Stimulated activated CD8-positive, alpha-beta memory T cell treated with anti-CD3 and anti-CD28 coated beads, Interleukin-7, amount 100 ng/mL, for 48 hours (primary cell): ENCODE measurements around the gene DIAPH3.
"Not testable (repeated sequence)": the region's sequence is repeated elsewhere in the genome, so short reads cannot be mapped to it uniquely, and the experiment has no call there.

Source experiments
- DNase-seq, 2 donors: peaks; one replicate each; pipeline ENCODE4 v3.0.0-alpha.2; 2020; ENCODE audit warnings: low read depth in 1 of 2; ENCODE audit errors: extremely low read depth in 1 of 2

The DIAPH3 gene

DNA sequence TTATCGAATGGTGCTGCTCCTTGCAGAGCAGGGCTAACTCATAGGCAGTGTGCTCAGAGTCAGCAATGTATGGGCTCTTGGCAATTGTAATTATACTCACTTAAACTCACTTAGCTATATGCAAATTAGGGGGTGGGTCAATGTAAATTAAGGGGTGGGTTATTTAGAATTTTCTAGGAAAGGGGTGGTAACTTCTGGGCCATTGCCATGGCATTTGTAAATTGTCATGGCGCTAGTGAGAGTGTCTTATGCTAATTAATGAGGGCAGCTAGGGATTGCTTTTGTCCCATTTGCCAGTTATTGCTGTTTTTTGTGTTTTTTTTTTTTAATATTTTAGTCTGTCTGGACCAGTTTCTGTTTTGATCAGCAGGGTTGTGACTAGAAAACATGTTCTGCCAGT, 68.4 kb downstream of the DIAPH3 start:
- no peak for DNase-seq

DNA sequence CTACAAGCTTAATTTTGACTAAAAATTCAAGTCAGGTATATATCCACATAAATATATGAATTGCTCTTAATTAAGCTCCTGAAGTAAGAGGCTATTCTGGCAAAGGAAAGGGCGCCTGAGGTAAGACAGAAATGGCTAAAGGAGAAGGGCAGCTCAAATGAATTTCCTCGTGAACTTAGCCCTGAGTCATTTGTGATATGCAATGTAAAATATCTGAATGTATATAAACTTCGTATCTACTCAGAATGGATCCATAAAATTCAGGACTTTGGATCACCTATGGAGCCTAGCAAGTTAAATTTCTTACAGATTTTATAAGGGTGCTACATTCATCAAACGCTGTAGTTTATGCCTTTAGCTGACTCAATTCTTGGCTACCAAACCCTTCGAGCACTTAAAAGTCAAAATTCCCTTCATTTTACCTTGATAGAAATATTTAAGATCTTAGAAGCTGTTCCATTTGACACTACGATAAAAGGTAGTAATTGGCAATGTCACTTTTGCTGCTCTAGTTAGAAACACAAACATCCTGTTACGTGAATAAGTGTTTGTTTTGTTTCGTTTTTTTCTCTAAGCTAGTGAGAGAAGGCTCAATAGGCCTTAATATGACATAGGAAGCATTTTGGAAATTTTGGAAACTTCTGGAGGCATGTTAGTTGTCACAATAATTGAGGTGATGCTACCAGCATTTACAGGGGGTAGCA, 69.2 kb downstream of the DIAPH3 start:
- no peak for DNase-seq

DNA sequence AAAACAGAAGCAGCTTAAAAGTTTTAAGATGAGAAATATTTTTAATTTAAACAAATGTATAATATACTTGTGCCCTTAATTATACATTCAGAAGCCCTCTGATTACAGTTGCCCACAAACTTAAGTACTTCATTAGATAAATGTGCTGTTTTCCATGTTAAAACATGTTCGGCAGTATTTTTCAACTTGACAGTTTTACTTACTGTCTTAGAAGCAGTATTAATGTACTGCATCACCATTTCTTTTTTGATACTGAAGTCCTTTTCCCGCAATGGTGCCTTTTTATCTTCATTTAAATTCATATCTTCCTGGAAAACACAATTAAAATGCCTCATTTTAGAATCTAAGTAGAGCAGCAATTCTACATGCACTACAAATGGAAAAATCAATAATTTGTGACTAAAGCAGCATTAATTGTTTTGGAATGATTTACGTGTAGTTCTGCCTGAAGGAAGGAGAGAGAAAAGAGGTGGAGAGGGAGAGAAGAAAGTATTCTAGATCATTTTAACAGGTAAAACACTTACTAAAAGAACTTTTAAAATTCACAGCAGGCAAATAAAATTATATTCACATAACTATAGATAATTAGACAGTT, 70.2 kb downstream of the DIAPH3 start:
- DNase-seq = no peak

DNA sequence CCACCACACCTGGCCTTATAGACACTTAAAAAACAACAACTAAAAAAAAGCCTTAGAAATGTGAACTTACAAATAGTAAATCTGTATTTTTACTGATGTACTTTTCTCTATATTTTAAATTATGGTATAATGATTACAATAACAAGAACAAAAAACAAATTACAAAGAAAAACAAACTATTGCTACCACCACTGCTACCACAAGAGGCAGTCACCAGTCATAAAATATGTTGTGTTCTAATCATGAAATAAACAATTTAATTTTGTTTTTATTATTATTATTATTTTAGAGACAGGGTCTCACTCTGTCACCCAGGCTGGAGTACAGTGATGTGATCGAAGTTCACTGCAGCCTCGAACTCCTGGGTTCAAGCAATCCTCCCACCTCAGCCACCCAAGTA, 72.2 kb downstream of the DIAPH3 start:
- no peak for DNase-seq

DNA sequence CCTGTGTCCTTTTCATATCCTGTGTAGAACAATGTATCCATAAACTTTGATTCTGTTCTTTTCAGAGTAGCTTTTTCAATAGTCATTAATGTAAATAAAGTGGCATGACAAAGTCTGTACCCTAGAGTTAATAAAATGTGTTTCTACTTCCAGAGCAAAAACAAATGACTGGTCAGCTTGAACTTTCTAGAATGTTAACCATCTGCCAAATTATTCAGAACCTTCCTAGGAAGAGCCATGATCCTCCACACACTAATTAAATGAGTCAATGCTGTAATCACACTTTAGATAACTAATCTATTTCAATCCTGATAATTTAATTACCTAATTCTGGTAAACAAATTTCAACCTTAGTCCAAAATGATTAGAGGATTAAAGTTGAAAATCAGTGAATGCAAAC, 73.2 kb downstream of the DIAPH3 start:
- DNase-seq = no peak

DNA sequence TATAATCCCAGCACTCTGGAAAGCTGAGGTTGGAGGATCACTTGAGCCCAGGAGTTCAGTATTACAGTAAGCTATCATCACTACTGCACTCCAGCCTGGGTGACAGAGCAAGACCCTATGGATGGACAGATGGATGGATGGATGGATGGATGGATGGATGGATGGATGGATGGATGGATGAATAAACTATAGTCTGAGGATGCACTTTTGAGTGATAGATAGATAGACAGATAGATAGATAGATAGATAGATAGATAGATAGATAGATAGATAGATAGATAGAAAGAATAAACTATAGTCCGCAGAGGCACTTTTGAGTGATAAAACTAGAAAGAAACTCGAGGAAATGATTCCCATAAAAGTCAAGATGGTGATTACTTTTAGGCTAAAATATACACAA, 79.9 kb downstream of the DIAPH3 start:
- DNase-seq = not testable (repeated sequence)

DNA sequence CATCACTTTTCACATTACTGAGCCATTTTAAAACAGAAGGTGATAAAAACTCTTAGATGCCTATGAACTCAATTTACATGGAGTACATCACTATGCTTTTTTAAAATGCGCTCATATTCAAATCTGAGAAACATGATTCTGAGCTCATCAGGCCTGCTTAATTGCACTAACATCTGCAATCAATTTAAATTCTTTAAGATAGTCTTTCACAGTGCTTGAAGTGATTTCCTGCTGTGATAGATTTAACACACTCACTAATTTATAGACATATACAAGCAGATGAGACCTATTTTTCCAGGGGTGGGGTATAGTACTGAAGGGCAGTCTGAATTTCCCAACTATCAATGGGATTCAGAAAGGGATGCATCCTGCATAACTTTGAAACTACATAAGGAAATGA, 82.9 kb downstream of the DIAPH3 start:
- DNase-seq = no peak

DNA sequence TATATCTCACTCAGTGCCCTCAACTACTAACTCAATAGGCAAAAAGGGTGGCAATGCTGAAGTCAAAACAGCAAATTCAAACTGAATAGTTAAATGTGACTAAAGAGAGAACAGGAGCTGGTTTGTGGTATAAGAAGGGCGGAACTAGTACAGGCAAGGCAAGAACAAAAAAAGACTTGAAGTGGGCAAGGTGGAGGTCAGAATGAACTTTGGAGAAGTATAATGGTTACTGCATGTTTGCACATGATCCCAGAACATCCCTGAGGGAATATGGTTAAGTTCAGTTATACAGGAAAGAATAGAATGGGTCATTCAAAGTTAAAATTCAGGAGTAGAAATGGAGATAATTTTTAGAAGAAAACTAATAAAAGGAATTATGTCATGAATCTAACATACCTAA, 85.5 kb downstream of the DIAPH3 start:
- DNase-seq = no peak

DNA sequence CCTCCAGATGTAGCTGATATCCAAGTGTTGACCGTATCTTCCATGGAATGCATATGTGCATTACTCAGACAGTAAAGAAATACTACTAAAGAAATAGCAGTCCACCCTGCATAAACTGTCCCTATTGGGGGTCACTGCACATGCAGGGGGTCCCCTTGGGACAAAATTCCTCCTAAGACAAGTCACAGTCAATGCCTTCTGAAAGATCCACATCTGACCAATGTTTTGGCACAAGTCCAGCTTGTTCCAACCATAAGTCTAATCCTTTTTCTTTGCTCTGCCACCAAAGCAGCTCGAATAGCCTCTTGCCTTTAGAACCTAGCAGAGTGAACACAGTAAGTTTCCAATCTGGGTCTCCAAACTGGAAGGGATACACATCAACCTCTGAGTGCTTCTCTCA, 87.9 kb downstream of the DIAPH3 start:
- DNase-seq = no peak

DNA sequence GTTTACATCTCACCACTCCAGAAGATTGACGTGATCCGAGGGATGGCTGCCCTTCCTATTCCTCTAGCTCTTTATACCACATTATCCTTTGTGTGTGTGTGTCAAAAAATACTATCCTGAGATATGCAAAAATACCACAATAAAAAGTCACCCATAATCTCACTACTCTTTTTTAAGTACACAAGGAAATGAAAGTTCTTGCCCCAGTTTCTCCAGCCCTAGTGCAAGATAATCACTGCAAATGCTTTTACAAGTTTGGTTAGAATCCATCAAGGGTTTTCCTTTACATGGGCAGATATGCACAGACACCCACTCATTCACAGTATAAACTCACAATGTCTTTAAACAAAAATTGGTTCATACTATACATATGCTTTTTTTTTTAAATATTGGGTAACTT, 89.3 kb downstream of the DIAPH3 start:
- DNase-seq = no peak

DNA sequence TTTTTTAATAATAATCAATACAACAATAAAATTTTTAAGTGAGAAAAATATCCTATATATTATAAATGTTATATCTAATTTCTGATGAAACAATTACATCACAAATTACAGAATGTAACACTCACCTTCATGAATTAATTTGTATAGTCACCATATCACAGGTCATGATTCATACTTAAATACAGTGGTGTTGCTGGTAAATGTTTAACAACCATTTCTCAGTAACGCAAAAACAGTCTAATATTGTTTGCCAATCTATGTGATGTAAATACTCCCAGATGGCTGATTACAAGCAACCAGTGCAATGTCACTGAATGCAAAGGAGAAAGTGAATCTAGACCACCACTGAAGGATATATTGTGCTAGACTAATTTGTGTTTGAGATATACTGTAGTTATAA, 97.5 kb downstream of the DIAPH3 start:
- DNase-seq = no peak

DNA sequence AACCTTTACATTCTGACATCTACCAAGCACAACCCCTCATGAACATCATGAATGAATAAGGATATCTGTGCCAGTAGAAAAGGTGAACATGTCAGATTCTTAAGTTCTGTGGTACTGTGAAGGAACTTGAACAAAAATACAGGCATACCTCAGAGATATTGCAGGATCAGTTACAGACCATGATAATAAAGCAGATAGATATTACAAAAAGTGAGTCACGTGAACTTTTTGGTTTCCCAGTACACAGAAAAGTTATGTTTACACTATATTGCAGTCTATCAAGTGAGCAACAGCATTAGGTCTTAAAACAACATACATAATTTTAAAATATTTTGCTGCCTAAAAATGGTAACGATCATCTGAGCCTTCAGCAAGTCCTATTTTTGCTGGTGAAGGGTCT, 101.2 kb downstream of the DIAPH3 start:
- no peak for DNase-seq

DNA sequence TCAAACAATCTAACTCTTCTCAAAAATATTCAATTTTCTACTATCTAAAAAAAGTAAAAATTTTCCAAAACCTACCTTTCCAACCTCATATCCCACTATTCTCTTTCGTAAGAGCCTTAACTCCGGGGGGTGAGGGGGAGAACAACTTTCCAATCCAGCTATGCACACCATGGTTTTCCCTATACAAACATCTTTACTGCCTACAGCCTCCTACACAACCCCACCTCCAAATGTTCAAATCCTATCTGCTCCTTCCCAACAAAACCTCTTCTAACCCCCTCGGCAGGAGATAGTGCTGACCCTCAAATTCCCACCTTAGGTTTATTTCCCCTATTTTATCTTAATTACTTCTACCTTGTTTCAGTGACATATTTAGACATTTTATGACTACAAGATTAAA, 102.0 kb downstream of the DIAPH3 start:
- no peak for DNase-seq

DNA sequence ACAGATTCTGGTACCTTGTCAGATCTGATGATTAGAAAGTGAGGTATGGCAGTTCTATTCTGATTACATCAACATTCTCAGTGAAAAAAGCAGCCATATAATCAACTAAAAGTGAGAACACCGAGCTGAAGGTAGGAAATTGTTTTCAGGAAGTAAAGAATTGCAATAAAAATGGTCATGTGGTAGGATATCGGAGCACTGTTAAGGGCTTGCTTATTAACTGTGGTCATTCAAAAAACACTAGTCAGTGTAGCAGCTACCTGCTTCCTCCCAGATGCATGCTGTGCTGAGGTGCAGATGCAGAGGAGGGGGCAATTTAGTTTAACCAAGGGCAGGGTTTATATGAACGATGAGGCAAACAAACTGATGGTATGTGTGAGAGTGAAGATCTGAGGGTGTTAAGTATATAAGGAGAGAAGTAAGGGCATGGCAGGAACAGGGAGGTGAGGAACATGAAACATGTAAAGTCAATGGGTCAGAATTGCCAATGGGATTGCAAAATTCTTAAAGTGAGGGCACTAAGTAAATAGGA, 111.9 kb downstream of the DIAPH3 start:
- no peak for DNase-seq

DNA sequence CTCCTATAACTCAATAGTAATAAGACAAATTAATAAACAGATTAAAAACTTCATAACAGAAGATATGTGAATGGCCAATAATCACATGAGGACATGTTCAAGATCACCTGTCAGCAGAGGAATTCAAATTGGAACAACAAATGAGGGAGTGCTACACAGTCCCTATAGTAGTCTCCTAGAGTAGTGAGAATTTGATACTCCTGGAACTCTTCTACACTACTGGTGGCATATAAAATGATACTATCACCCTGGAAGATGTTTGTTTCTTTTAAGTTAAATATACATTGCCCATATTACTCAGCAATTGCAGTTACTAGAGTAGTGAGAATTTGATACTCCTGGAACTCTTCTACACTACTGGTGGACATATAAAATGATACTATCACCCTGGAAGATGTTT, 115.4 kb downstream of the DIAPH3 start:
- not testable (repeated sequence) for DNase-seq

DNA sequence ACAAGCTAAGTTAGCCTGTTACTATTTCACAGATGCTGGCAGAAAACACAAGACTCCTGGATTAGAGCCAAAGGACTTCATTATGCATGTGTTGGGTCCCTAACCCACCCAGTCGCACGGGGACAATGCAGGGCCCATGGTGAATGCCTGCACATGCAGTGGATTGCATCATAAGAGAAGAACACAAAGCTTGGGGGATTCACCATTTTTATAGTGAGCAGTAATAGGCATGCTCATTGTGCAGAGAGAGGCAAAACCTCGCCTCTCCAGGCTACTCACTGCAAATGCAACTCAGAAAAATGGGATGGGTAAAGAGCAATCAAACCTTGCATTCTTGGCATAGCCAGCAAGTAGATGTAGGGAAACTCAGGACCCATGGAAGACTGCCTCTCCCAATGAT, 115.8 kb downstream of the DIAPH3 start:
- DNase-seq = no peak

DNA sequence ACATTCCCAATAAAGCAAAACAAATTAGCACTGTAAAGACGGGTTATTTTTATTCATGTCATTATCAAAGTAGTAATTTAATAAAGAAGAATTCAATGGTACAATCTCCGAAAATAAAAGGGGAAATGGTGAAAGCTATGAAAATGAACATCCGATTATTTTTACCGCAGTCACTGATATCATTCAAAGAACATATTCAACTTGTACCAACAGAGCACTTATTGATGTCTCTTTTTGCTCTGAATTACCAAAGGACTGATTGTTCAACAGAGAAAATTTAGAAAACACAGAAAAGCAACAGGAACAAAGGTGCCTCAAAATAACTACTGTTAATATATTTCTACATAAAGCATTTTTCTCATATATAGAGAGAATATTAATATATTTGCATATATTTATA, 119.4 kb downstream of the DIAPH3 start:
- DNase-seq = no peak

DNA sequence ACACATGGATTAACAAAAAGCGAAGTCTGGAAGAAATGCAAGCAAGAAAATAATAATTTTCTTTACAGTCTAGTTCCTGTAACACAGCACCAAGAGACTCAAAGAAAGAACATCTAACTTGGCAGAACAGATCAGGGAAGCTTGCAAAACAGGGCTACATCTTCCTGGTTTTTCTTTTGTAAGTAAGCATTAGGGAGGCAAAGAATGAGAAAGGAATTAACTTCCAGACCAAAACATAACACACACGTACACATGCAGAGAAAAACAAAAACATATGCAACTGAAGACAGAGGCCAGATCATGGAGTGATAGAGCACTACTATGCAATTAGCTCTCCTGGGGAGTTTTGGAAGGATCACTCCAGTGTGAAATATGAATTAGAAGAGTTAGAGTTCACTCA, 120.5 kb downstream of the DIAPH3 start:
- no peak for DNase-seq

DNA sequence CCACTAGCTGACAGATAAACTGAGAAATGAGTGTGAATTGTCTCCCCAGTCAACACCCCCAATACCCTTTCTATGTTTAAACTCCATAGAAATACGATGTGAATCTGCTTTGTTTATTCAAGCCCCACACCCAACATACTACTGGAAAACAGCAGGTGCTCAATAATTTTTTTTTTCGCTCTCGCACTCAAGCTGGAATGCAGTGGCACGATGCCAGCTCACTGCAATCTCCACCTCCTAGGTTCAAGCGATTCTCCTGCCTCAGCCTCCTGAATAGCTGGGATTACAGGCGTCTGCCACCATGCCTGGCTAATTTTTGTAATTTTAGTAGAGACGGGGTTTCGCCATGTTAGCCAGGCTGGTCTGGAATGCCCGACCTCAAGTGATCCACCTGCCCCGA, 123.1 kb downstream of the DIAPH3 start:
- not testable (repeated sequence) for DNase-seq

DNA sequence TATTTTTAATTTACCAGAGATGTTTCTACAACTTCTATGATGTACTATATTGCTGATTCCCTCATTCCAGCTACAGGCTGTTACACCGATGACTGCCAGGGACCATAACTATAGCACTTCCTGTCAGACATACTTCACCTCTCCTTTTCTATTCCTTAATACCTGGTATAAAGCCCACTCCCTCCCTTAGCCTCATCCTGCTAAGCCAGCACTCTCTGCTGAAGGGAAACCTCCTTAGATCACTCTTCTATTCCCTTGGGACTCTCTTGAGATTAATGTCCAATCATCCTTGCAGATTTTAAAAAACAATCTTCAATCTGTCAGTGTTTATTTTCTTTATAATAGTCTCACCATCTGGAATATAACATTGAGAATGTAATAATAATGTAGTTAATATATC, 127.9 kb downstream of the DIAPH3 start:
- no peak for DNase-seq

DNA sequence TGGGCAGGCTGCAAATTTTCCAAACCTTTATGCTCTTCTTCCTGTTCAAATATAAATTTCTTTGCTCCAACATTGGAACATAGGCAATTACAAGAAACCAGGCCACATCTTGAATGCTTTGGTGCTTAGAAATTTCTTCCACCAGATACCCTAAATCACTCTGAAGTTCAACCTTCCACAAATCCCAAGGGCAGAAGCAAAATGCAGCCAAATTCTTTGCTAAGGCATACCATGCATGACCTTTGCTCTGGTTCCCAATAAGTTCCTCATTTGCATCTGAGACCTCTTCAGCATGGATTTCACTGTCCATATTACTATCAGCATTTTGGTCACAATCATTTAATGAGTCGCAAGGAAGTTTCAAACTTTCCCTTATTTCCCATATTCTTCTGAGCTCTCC, 130.9 kb downstream of the DIAPH3 start:
- DNase-seq = no peak

DNA sequence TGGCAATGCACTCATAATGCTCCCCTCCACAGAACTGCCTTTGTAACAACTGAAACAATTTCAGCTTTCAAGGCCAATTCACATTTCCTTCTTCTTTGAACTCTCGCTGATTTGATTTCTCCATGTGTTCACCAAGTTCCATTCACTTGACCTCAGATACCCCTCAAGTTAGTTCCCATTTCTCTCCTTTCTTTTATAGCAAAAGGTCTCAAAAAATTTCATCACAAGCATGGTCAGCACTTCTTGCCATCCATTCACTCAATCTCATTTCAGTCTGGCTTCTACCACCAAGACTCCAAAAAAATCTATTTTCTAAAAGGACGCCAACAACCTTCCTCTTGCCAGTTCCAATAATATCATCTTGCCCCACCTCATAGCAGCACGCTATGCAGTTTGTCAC, 135.7 kb downstream of the DIAPH3 start:
- DNase-seq = no peak

DNA sequence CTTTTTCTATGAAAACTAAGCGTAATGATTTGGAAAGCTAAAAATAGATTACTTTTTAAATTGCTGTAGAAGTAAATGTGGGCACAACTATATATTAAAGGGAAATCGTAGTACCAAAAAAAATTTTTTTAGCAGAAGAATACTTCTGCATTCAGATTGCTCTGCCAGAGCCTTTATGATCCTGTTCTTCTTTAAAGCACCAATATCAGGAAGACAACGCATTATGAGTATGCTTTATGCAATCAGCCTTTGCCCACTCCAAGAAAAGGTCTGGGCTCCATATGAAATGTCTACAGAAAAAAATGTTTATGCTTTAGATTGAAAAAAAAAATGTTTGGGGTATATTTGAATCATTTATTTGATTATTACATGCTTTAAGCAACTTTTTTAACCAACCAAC, 137.4 kb downstream of the DIAPH3 start:
- no peak for DNase-seq
